Measurements from ENCODE around the gene GPC2.

- no peak for TF ChIP-seq ZFP36 (IDR thresholded peaks at IDR 0.05; ENCODE audit: borderline replicate concordance, partially characterized antibody)
- TF ChIP-seq CHD2 (IDR thresholded peaks at IDR 0.05; ENCODE audit: low read length, partially characterized antibody) = no peak
- TF ChIP-seq JUNB (IDR thresholded peaks at IDR 0.05) = no peak
- TF ChIP-seq, protein P1, sequence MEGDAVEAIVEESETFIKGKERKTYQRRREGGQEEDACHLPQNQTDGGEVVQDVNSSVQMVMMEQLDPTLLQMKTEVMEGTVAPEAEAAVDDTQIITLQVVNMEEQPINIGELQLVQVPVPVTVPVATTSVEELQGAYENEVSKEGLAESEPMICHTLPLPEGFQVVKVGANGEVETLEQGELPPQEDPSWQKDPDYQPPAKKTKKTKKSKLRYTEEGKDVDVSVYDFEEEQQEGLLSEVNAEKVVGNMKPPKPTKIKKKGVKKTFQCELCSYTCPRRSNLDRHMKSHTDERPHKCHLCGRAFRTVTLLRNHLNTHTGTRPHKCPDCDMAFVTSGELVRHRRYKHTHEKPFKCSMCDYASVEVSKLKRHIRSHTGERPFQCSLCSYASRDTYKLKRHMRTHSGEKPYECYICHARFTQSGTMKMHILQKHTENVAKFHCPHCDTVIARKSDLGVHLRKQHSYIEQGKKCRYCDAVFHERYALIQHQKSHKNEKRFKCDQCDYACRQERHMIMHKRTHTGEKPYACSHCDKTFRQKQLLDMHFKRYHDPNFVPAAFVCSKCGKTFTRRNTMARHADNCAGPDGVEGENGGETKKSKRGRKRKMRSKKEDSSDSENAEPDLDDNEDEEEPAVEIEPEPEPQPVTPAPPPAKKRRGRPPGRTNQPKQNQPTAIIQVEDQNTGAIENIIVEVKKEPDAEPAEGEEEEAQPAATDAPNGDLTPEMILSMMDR (IDR thresholded peaks at IDR 0.05) = no peak
- TF ChIP-seq ZC3H11A (IDR thresholded peaks at IDR 0.05) = no peak
- TF ChIP-seq RNF2 (IDR thresholded peaks at IDR 0.05; ENCODE audit: borderline replicate concordance, low read depth) = no peak
- no peak for TF ChIP-seq SMC3 (IDR thresholded peaks at IDR 0.05)
- TF ChIP-seq, protein P2, sequence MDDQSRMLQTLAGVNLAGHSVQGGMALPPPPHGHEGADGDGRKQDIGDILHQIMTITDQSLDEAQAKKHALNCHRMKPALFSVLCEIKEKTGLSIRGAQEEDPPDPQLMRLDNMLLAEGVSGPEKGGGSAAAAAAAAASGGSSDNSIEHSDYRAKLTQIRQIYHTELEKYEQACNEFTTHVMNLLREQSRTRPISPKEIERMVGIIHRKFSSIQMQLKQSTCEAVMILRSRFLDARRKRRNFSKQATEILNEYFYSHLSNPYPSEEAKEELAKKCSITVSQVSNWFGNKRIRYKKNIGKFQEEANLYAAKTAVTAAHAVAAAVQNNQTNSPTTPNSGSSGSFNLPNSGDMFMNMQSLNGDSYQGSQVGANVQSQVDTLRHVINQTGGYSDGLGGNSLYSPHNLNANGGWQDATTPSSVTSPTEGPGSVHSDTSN (IDR thresholded peaks at IDR 0.05) = no peak
Measured at GRCh38 chr7:100163006-100163531, 14.1 kb downstream of the GPC2 start.
